Astrocyte (in vitro differentiated cells and primary cell): ENCODE data around the gene OTOG. TPM values are rescaled to one million over a fixed set of nuclear protein-coding genes. Genes with fewer than 3 reads are reported as not detected.

Source experiments
- DNase-seq: peaks from one replicate; pipeline ENCODE4 v3.0.0-alpha.2; 2010; ENCODE audit warnings: low read depth
- FAIRE-seq: peaks from 2 replicates; lab custom pipeline; 2011; peaks lifted over from hg19 to GRCh38; lab: Jason Lieb, UNC
- H2AFZ ChIP-seq: 2 replicates; pipeline ENCODE4 v1.6.0; 2012; ENCODE audit warnings: low read depth, low read length, inconsistent platforms
- H3K27ac ChIP-seq: 2 replicates; pipeline ENCODE4 v1.5.1; 2011; ENCODE audit warnings: low read depth, low read length, inconsistent platforms
- H3K27me3 ChIP-seq: 2 replicates; pipeline ENCODE4 v1.6.0; 2011; ENCODE audit warnings: low read length, inconsistent platforms; ENCODE audit not compliant: insufficient read depth
- H3K36me3 ChIP-seq: 2 replicates; pipeline ENCODE4 v1.5.1; 2011; ENCODE audit warnings: low read length, inconsistent platforms; ENCODE audit not compliant: insufficient read depth
- H3K4me1 ChIP-seq: 2 replicates; pipeline ENCODE4 v1.5.1; 2011; ENCODE audit warnings: low read length, inconsistent platforms; ENCODE audit not compliant: insufficient read depth
- H3K4me2 ChIP-seq: 2 replicates; pipeline ENCODE4 v1.6.0; 2012; ENCODE audit warnings: low read length, inconsistent platforms
- H3K4me3 ChIP-seq: 2 replicates; pipeline ENCODE4 v1.5.1; 2011; ENCODE audit warnings: low read depth, mild to moderate bottlenecking, low read length, inconsistent platforms; ENCODE audit not compliant: insufficient read depth
- H3K79me2 ChIP-seq: 2 replicates; pipeline ENCODE4 v1.6.0; 2012; ENCODE audit warnings: mild to moderate bottlenecking, low read length, inconsistent platforms; ENCODE audit not compliant: insufficient read depth
- H3K9ac ChIP-seq: 2 replicates; pipeline ENCODE4 v1.6.0; 2012; ENCODE audit warnings: mild to moderate bottlenecking, low read length, inconsistent platforms
- H3K9me3 ChIP-seq: 2 replicates; pipeline ENCODE4 v1.5.1; 2012; ENCODE audit warnings: low read depth, mild to moderate bottlenecking, low read length, inconsistent platforms; ENCODE audit not compliant: insufficient read depth
- H4K20me1 ChIP-seq: 2 replicates; pipeline ENCODE4 v1.6.0; 2012; ENCODE audit warnings: low read length, inconsistent platforms; ENCODE audit not compliant: insufficient read depth
- H3K27ac Mint-ChIP-seq: one replicate; pipeline ENCODE4 v1.8.0; 2021; ENCODE audit warnings: mild to moderate bottlenecking, mixed read lengths; ENCODE audit not compliant: unreplicated experiment
- H3K27me3 Mint-ChIP-seq: one replicate; pipeline ENCODE4 v1.8.0; 2021; ENCODE audit warnings: low read depth, mixed read lengths; ENCODE audit not compliant: unreplicated experiment
- H3K36me3 Mint-ChIP-seq: one replicate; pipeline ENCODE4 v1.8.0; 2021; ENCODE audit warnings: low read depth, mixed read lengths; ENCODE audit not compliant: unreplicated experiment
- H3K4me1 Mint-ChIP-seq: one replicate; pipeline ENCODE4 v1.8.0; 2021; ENCODE audit warnings: low read depth, mixed read lengths; ENCODE audit not compliant: unreplicated experiment
- H3K4me3 Mint-ChIP-seq: one replicate; pipeline ENCODE4 v1.8.0; 2021; ENCODE audit warnings: mild to moderate bottlenecking, moderate library complexity, mixed read lengths; ENCODE audit not compliant: unreplicated experiment
- H3K9me3 Mint-ChIP-seq: one replicate; pipeline ENCODE4 v1.8.0; 2021; ENCODE audit warnings: mild to moderate bottlenecking, mixed read lengths; ENCODE audit not compliant: unreplicated experiment
- CTCF ChIP-seq: IDR thresholded peaks from 2 replicates; pipeline ENCODE4 v1.5.1; 2011; ENCODE audit warnings: low read depth, mild to moderate bottlenecking, inconsistent platforms, low read length, moderate library complexity; ENCODE audit not compliant: insufficient read depth
- EZH2 ChIP-seq: IDR thresholded peaks from 2 replicates; pipeline ENCODE4 v1.6.1; 2012; ENCODE audit warnings: mild to moderate bottlenecking, low read length, inconsistent platforms; ENCODE audit not compliant: insufficient read depth
- total RNA-seq: library from RNA; stranded (reverse); gene quantifications from 2 replicates; pipeline ENCODE4 v1.2.1, GENCODE V29; 2021

Gene OTOG
- total RNA-seq, 1 donor from 2014 or later, result not detected

- Histone ChIP-seq H3K9me3 (no peaks in the 10 kb centered on the region), H3K36me3 (no peaks in the 10 kb centered on the region), H3K9ac (no peak overlapping the region), H3K4me2 (no peak overlapping the region), H4K20me1 (no peaks in the 10 kb centered on the region), H3K4me3 (no peak overlapping the region), H3K27me3 (peaks cover 3% of the 10 kb centered on the region), H2AFZ (no peak overlapping the region), H3K27ac (no peak overlapping the region), H3K4me1 (no peaks in the 10 kb centered on the region), H3K79me2 (no peaks in the 10 kb centered on the region)
- no peak for TF ChIP-seq CTCF
- TF ChIP-seq EZH2, result no peak
- no peaks in the 10 kb centered on the region for H3K4me1 Mint-ChIP-seq
- H3K27me3 Mint-ChIP-seq, result peaks cover 74% of the 10 kb centered on the region
- no peak overlapping the region for H3K27ac Mint-ChIP-seq
- H3K36me3 Mint-ChIP-seq, result no peaks in the 10 kb centered on the region
- FAIRE-seq (no peak), DNase-seq (no peak)
- no peaks in the 10 kb centered on the region for H3K9me3 Mint-ChIP-seq
- no peak overlapping the region for H3K4me3 Mint-ChIP-seq
These were observed 9.8 kb upstream of the OTOG start for GRCh38 chr11:17537261-17537660.

- no peaks in the 10 kb centered on the region for H3K9me3 ChIP-seq
- H3K9ac ChIP-seq, result no peak overlapping the region
- no peaks in the 10 kb centered on the region for H4K20me1 ChIP-seq
- no peaks in the 10 kb centered on the region for H3K36me3 ChIP-seq
- no peak overlapping the region for H3K4me2 ChIP-seq
- DNase-seq (no peak), FAIRE-seq (no peak)
- peaks cover 75% of the 10 kb centered on the region for H3K27me3 Mint-ChIP-seq
- H3K4me1 ChIP-seq, result no peaks in the 10 kb centered on the region
- no peaks in the 10 kb centered on the region for H3K4me1 Mint-ChIP-seq
- H3K79me2 ChIP-seq, result no peaks in the 10 kb centered on the region
- H3K36me3 Mint-ChIP-seq, result no peaks in the 10 kb centered on the region
- TF ChIP-seq EZH2 (no peak), CTCF (no peak)
- no peak overlapping the region for H3K4me3 Mint-ChIP-seq
- H3K27ac ChIP-seq, result no peak overlapping the region
- no peaks in the 10 kb centered on the region for H3K9me3 Mint-ChIP-seq
- no peak overlapping the region for H3K27ac Mint-ChIP-seq
- peaks cover 3% of the 10 kb centered on the region for H3K27me3 ChIP-seq
- H3K4me3 ChIP-seq, result no peak overlapping the region
- H2AFZ ChIP-seq, result no peak overlapping the region
These were observed 9.0 kb upstream of the OTOG start for GRCh38 chr11:17538054-17538453.

GRCh38 chr11:17538731-17539130 lies 8.3 kb upstream of the OTOG start:
- Histone ChIP-seq H3K4me1 (no peaks in the 10 kb centered on the region), H3K4me3 (no peak overlapping the region), H3K4me2 (no peak overlapping the region), H3K79me2 (no peaks in the 10 kb centered on the region), H4K20me1 (no peaks in the 10 kb centered on the region), H3K36me3 (no peaks in the 10 kb centered on the region), H3K27ac (no peak overlapping the region), H2AFZ (no peak overlapping the region), H3K27me3 (peaks cover 5% of the 10 kb centered on the region), H3K9me3 (no peaks in the 10 kb centered on the region), H3K9ac (no peak overlapping the region)
- Mint-ChIP-seq H3K9me3 (no peaks in the 10 kb centered on the region), H3K36me3 (no peaks in the 10 kb centered on the region), H3K27me3 (peaks cover 77% of the 10 kb centered on the region), H3K4me3 (no peak overlapping the region), H3K27ac (no peak overlapping the region), H3K4me1 (no peaks in the 10 kb centered on the region)
- FAIRE-seq (no peak), DNase-seq (no peak)
- TF ChIP-seq EZH2, result no peak
- no peak for TF ChIP-seq CTCF
